ENCODE data around the gene SLC39A5.

DNA sequence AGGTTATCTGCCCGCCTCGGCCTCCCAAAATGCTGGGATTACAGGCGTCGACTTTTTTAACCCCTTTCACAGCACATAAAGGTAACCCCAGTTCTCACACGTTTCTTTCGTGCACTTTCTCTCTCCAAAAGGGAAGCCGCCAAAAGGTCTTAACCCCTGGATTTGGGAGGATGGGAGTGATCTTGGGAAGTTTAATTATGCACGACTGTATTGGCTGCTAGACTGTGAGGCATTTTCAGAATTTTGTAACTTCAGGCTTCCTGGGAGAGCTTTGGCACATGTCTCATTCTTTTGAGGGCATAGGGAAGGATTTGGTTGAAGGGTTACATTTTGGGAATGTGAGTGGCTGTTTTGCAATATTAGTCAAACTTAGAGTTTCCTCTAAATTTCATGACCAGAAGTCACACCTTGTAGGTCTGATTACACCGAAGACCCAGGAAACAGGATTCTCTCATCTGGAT is 39.1 kb upstream of the SLC39A5 start:
- TF ChIP-seq, protein P1, sequence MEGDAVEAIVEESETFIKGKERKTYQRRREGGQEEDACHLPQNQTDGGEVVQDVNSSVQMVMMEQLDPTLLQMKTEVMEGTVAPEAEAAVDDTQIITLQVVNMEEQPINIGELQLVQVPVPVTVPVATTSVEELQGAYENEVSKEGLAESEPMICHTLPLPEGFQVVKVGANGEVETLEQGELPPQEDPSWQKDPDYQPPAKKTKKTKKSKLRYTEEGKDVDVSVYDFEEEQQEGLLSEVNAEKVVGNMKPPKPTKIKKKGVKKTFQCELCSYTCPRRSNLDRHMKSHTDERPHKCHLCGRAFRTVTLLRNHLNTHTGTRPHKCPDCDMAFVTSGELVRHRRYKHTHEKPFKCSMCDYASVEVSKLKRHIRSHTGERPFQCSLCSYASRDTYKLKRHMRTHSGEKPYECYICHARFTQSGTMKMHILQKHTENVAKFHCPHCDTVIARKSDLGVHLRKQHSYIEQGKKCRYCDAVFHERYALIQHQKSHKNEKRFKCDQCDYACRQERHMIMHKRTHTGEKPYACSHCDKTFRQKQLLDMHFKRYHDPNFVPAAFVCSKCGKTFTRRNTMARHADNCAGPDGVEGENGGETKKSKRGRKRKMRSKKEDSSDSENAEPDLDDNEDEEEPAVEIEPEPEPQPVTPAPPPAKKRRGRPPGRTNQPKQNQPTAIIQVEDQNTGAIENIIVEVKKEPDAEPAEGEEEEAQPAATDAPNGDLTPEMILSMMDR (IDR thresholded peaks at IDR 0.05) = no peak
- TF ChIP-seq POLR2A (IDR thresholded peaks at IDR 0.05) (no peak), POLR2AphosphoS5 (IDR thresholded peaks at IDR 0.05) (no peak)
